Natural killer cell (primary cell): ENCODE results near the gene TCOF1. TPM values are rescaled to one million over a fixed set of nuclear protein-coding genes. Genes with fewer than 3 reads are reported as not detected.

Source experiments
- ATAC-seq, 3 donors: fragments of 150-1000 bp in 2 of 3; fragments of 200-7000 bp in 1 of 3; cut with Tn5 transposase; 1 replicate in 1 of 3; 2 replicates in 2 of 3; pipeline ENCODE4 v1.10.0; 2021; ENCODE audit warnings: mild to moderate bottlenecking in 2 of 3, moderate library complexity in 2 of 3
- DNase-seq, 2 donors: peaks; one replicate each; pipeline versions ENCODE4 v3.0.0 to v3.0.0-alpha.2; 2013 to 2021; ENCODE audit warnings: mixed read lengths in 1 of 2
- H3K27ac ChIP-seq: one replicate; pipeline ENCODE4 v1.5.1; 2013; ENCODE audit warnings: mild to moderate bottlenecking, low read length
- H3K27me3 ChIP-seq: one replicate; pipeline ENCODE4 v1.6.1; 2013; ENCODE audit warnings: low read length; ENCODE audit not compliant: control insufficient read depth, insufficient read depth
- H3K36me3 ChIP-seq: one replicate; pipeline ENCODE4 v1.6.1; 2013; ENCODE audit warnings: low read length; ENCODE audit not compliant: control insufficient read depth, insufficient read depth
- H3K4me1 ChIP-seq: one replicate; pipeline ENCODE4 v1.6.1; 2013; ENCODE audit warnings: low read length; ENCODE audit not compliant: control insufficient read depth, insufficient read depth
- H3K4me3 ChIP-seq: one replicate; pipeline ENCODE4 v1.5.1; 2013; ENCODE audit warnings: low read length
- H3K9me3 ChIP-seq: one replicate; pipeline ENCODE4 v1.6.1; 2013; ENCODE audit warnings: low read length; ENCODE audit not compliant: control insufficient read depth, insufficient read depth
- H3K27ac Mint-ChIP-seq, 2 donors: one replicate each; pipeline ENCODE4 v1.8.0; 2022; ENCODE audit warnings: mild to moderate bottlenecking in 2 of 2, mixed read lengths in 2 of 2, moderate library complexity in 1 of 2
- H3K27me3 Mint-ChIP-seq, 2 donors: one replicate each; pipeline ENCODE4 v1.8.0; 2022; ENCODE audit warnings: low read depth in 2 of 2, mixed read lengths in 2 of 2
- H3K36me3 Mint-ChIP-seq: one replicate; pipeline ENCODE4 v1.8.0; 2022; ENCODE audit warnings: mixed read lengths
- H3K4me1 Mint-ChIP-seq, 2 donors: one replicate each; pipeline ENCODE4 v1.8.0; 2022; ENCODE audit warnings: mixed read lengths in 2 of 2
- H3K4me3 Mint-ChIP-seq: one replicate; pipeline ENCODE4 v1.8.0; 2022; ENCODE audit warnings: mild to moderate bottlenecking, moderate library complexity, mixed read lengths
- H3K9me3 Mint-ChIP-seq, 2 donors: one replicate each; pipeline ENCODE4 v1.8.0; 2022; ENCODE audit warnings: mixed read lengths in 2 of 2
- WGBS: methylation state at CpG from one replicate; pipeline ENCODE4 v1.1.7; 2013; ENCODE audit warnings: missing lambda C conversion rate; ENCODE audit not compliant: insufficient coverage; 5-methylcytosine and 5-hydroxymethylcytosine counted together
- intact Hi-C: fragments of 100-400 bp; cut with micrococcal nuclease; formaldehyde crosslinking; loops from one replicate; pipeline ENCODE4 v1.14.2; 2022
- total RNA-seq, 4 donors: library from RNA; stranded (reverse); fragments of 120-200 nt in 1 of 4; gene quantifications; one replicate each; pipeline versions ENCODE4 v1.2.3 to v1.2.4, GENCODE V29; 2013 to 2022
- TF ChIP-seq, protein P1 (sequence below): fragments of 200-600 bp; IDR thresholded peaks from one replicate; pipeline ENCODE4 v1.8.0; 2022; ENCODE audit warnings: antibody characterized with exemption

Gene TCOF1
- total RNA-seq, 3 donors from 2014 or later (not counting 1 experiment from before 2014, with no cell fraction given) = 51.5 to 62.6 (median 51.7) TPM

DNA sequence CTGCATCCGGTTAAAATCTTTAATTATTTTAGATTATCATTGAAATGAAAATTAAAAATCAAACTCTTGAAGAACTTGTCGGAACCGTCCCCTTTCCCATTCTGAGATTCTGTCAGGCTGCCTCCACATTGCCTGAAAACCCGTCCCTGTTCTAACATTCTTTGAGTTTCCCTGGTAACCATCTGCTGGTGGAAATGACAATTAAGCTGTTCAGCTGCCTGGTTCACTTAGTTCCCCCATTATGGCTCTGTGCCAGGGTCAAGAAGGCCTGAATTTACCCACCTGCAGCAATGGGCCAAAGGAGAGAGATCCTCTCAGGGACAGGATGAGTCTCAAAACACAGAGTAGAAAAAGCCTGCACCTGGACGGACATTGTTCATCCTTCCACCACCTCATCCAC, 11.8 kb upstream of the TCOF1 start:
- TF ChIP-seq, protein P1, sequence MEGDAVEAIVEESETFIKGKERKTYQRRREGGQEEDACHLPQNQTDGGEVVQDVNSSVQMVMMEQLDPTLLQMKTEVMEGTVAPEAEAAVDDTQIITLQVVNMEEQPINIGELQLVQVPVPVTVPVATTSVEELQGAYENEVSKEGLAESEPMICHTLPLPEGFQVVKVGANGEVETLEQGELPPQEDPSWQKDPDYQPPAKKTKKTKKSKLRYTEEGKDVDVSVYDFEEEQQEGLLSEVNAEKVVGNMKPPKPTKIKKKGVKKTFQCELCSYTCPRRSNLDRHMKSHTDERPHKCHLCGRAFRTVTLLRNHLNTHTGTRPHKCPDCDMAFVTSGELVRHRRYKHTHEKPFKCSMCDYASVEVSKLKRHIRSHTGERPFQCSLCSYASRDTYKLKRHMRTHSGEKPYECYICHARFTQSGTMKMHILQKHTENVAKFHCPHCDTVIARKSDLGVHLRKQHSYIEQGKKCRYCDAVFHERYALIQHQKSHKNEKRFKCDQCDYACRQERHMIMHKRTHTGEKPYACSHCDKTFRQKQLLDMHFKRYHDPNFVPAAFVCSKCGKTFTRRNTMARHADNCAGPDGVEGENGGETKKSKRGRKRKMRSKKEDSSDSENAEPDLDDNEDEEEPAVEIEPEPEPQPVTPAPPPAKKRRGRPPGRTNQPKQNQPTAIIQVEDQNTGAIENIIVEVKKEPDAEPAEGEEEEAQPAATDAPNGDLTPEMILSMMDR = no peak
- intact Hi-C loops = no loop called here
- ATAC-seq (no peak), DNase-seq (no peak)
- H3K27me3 Mint-ChIP-seq = no peaks in the 10 kb centered on the region
- no peaks in the 10 kb centered on the region for H3K36me3 ChIP-seq
- WGBS = 91% methylated on average over 3 of the region's 5 CpGs
- no peaks in the 10 kb centered on the region for H3K36me3 Mint-ChIP-seq
- no peak overlapping the region for H3K27ac Mint-ChIP-seq
- H3K9me3 ChIP-seq = no peaks in the 10 kb centered on the region
- no peak overlapping the region for H3K4me3 Mint-ChIP-seq
- no peaks in the 10 kb centered on the region for H3K9me3 Mint-ChIP-seq
- H3K27ac ChIP-seq = no peak overlapping the region
- H3K27me3 ChIP-seq = no peaks in the 10 kb centered on the region
- no peak overlapping the region for H3K4me3 ChIP-seq
- peaks cover 14 to 20% of the 10 kb centered on the region in 2 donors for H3K4me1 Mint-ChIP-seq
- H3K4me1 ChIP-seq = peaks cover 17% of the 10 kb centered on the region

GRCh38 chr5:150346592-150346991, 10.9 kb upstream of the TCOF1 start:
- Mint-ChIP-seq H3K27ac (no peak overlapping the region), H3K4me3 (no peak overlapping the region), H3K36me3 (no peaks in the 10 kb centered on the region), H3K4me1 (peaks cover 18 to 24% of the 10 kb centered on the region in 2 donors), H3K9me3 (no peaks in the 10 kb centered on the region), H3K27me3 (no peaks in the 10 kb centered on the region)
- intact Hi-C loops = no loop called here
- WGBS = 94% methylated on average over 5 of the region's 6 CpGs
- Histone ChIP-seq H3K4me1 (peaks cover 22% of the 10 kb centered on the region), H3K27ac (no peak overlapping the region), H3K9me3 (no peaks in the 10 kb centered on the region), H3K27me3 (no peaks in the 10 kb centered on the region), H3K4me3 (no peak overlapping the region), H3K36me3 (no peaks in the 10 kb centered on the region)
- TF ChIP-seq, protein P1 = no peak
- no peak for DNase-seq
- ATAC-seq = no peak

- 78% methylated on average over 2 of the region's 2 CpGs for WGBS
- ATAC-seq = no peak
- Mint-ChIP-seq H3K36me3 (no peaks in the 10 kb centered on the region), H3K9me3 (no peaks in the 10 kb centered on the region), H3K4me1 (peaks cover 18 to 24% of the 10 kb centered on the region in 2 donors), H3K4me3 (no peak overlapping the region), H3K27ac (no peak overlapping the region), H3K27me3 (no peaks in the 10 kb centered on the region)
- H3K4me3 ChIP-seq = no peak overlapping the region
- intact Hi-C loops = no loop called here
- no peaks in the 10 kb centered on the region for H3K9me3 ChIP-seq
- H3K36me3 ChIP-seq = no peaks in the 10 kb centered on the region
- no peak for DNase-seq
- H3K27ac ChIP-seq = no peak overlapping the region
- TF ChIP-seq, protein P1 = no peak
- H3K4me1 ChIP-seq = peaks cover 22% of the 10 kb centered on the region
- no peaks in the 10 kb centered on the region for H3K27me3 ChIP-seq
These were observed 10.5 kb upstream of the TCOF1 start for GRCh38 chr5:150347003-150347402.

DNA sequence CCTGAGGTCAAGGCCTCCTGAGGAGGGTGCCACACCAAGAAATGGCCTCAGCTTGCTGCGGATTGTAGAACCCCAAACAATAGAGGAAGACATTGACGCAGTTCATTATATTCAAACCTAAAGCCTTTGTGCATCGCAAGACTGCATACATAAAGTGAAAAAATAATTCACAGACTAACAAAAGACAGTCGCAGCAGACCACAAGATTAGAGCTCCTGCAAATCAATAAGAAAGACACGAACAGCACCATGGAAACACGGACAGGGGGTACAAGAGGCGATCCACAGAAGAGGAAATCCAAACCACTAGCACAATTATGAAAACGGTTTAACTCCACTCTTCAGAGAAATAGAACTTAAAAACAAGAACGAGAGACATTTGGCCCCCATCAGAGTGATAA, 10.0 kb upstream of the TCOF1 start:
- Mint-ChIP-seq H3K4me3 (no peak overlapping the region), H3K4me1 (peaks cover 13 to 20% of the 10 kb centered on the region in 2 donors), H3K36me3 (no peaks in the 10 kb centered on the region), H3K27ac (no peak overlapping the region), H3K27me3 (no peaks in the 10 kb centered on the region), H3K9me3 (no peaks in the 10 kb centered on the region)
- no peak overlapping the region for H3K27ac ChIP-seq
- no peak for DNase-seq
- WGBS = 40% methylated on average over 9 of the region's 9 CpGs
- intact Hi-C loops = no loop called here
- peaks cover 18% of the 10 kb centered on the region for H3K4me1 ChIP-seq
- no peaks in the 10 kb centered on the region for H3K27me3 ChIP-seq
- no peak for ATAC-seq
- H3K4me3 ChIP-seq = no peak overlapping the region
- no peaks in the 10 kb centered on the region for H3K36me3 ChIP-seq
- TF ChIP-seq, protein P1 = no peak
- no peaks in the 10 kb centered on the region for H3K9me3 ChIP-seq
